HS-5 (cell line): ENCODE data around the gene SAAL1.

Experiments
- DNase-seq: peaks from one replicate; pipeline ENCODE4 v3.0.0-alpha.2; 2012; ENCODE audit warnings: low read depth

The SAAL1 gene

GRCh38 chr11:18081551-18081950, 24.3 kb downstream of the SAAL1 start:
- DNase-seq: no peak

DNA sequence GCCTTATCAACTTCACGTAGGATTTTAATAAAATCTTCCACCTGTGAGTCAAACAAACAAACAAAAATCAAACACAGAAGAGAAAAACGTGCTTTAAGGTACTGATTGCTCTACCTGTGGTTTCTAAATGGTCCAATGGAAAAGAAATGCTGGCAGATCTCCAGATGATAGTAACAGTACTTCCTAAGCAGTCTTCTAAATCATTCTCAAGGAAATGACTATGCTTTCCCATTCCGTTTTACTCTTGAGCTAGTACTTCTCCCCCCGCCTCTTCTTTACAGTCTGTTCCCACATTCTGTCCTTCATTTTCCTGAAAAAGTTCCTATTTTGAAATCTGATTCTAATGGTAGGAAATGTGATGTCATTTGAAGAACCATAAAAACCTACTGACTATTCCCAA, 25.4 kb downstream of the SAAL1 start:
- no peak for DNase-seq

DNA sequence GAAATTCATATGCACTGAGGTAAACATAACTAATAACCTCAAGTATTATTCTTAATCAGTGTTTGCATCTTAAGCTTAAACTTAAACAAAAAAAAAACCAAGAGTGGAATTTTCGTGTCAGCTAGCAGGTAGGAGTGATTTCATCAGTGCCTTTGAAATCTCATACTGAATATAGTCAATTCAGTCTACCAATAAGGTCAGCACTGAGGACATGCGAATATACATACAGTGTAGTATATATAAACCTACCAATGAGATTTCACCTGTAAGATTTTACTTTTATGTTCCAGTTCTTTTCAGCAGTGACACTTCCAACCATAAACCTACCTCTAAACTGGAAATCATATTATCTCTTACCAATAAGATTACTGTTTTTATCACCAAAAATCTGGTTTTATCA, 27.0 kb downstream of the SAAL1 start:
- no peak for DNase-seq

GRCh38 chr11:18075444-18075843, 30.4 kb downstream of the SAAL1 start:
- DNase-seq: no peak

DNA sequence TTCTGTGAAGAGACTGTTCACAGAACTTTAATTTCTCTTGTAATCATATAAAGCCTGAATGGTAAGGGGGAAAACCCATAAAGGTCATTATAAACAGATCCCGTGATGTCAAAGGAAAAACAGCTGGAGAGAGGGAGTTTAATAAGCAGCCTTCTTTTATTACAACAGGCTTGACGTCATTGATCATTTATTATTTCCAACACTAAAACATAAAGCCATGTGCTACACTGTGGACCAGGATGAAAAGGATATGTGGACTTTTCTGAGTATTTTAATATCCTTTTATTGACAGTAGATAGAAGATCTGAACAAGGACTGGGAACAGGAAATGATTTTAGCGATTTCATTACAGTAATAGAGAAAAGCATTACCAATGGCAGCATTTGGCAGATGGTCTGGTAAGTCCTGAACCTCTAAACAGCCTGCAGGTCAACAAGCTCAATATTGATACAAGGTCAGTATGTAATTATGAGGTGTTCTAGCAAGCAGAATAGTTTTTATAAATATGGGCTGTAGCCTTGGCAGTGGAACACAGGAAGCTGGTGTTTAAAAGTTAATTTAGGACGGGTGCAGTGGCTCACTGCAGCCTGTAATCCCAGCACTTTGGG, 34.7 kb downstream of the SAAL1 start:
- no peak for DNase-seq

- DNase-seq: no peak
These were observed 38.5 kb downstream of the SAAL1 start for GRCh38 chr11:18067372-18067771.

- DNase-seq: no peak
These were observed 39.3 kb downstream of the SAAL1 start for GRCh38 chr11:18066626-18067025.

DNA sequence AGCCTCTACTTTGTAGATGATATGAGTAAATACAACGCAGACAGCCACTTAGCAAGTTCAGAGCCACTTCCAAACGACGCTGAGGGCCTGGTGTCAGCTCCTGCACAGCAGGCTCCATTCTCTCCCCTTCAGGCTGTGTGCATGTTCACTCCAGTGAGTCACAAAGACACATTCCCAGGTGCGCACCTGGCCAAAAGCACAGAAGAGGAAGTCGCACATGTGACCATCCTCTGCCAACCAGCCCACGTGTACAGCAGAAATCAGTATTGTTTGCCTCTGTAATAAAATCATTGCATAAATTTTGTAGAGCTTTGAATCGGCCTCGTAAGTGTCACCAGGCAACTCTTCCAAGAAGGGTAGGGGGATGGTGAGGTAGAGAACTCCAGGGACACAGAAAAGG, 40.3 kb downstream of the SAAL1 start:
- no peak for DNase-seq

- DNase-seq: no peak
These were observed 41.3 kb downstream of the SAAL1 start for GRCh38 chr11:18064450-18065054.

DNA sequence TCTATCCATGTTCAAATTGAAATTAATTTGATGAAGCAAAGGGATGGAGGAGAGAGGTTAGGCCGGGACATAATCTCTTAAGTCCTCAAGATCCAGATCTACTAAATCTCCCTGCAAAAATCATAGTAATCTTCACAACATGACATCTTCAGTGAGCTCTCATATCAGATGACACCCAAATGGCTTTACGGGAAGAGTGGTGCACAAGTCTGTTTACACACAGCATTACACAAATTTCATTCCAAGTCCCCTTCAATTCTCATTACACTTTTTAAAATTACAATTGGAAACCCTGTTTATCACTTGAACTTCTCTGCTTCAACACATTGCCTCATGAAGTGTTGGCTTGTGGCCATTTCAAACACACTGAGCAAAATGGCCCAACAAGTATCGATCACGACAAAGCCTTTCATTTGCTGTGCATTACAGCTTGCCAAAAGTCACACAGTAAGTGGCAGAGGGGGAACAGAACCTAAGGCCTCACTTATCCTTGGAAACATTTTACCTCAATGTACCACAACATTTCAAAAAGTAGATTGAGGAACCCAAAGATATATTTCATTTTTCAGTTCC, 41.9 kb downstream of the SAAL1 start:
- no peak for DNase-seq

DNA sequence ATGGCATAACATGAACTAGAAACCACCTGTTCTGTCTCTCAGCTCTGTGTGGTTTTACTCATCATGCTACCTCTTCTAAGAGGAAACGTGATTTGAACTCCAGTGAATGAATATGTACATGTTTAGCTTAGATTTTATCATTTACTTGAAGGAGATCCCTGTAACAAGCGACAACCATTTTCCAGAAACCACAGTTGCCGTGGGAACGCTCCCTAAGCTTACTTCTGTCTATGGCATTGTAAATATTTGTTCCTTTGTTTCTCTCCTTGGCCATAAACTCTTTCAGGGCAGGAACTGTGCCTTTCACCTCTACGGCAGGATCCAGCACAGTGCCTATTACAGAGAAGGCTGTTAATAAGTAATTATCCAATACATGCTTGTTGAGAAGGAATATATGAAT, 42.8 kb downstream of the SAAL1 start:
- no peak for DNase-seq

DNA sequence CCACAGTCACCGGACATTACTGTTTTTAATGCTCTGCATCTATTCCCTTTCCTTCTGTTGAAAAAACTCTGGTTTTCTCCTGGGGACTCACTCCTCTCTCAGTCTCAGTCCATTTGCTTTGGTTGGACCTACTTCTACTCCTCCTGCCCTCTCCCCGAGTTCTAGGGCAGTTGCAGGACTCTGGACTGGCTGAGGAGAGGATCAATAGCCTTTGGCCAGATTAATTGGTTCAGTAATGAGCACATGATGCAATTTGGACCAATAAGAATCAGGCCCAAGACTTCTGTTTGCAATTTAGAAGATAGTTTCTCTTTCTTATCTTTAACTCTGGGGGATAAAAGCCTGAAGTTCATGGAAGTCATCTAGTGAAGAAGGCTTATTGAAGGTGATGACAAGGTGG, 44.5 kb downstream of the SAAL1 start:
- no peak for DNase-seq

- DNase-seq: no peak
These were observed 49.2 kb downstream of the SAAL1 start for GRCh38 chr11:18056561-18057181.

DNA sequence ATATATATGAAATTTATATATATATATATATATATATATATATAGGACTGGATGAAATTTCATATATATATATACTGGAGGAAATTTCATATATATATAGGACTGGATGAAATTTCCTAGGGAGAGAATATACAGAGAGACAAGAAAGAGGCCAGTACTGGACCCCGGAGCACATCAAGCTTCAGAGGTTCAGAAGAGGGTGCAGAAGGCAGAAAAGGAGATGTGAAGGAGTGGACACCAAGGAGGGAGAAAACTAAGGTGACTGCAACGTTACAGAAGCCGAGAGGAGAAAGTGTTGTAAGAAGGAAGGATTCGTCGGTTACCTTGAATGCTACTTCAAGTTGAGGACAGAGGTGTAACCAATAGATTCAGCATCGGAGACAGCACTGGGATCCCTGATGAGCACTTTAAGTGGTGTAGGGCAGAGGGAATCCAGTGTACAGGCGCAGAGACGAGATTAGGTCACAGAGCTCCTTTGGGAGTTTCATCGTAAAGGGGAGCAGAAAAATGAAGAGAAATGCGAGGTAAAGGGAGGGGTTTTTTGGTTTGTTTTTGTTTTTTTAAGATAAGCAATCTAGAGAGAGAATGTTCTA, 51.3 kb downstream of the SAAL1 start:
- no peak for DNase-seq

- no peak for DNase-seq
These were observed 55.0 kb downstream of the SAAL1 start for GRCh38 chr11:18050848-18051247.

DNA sequence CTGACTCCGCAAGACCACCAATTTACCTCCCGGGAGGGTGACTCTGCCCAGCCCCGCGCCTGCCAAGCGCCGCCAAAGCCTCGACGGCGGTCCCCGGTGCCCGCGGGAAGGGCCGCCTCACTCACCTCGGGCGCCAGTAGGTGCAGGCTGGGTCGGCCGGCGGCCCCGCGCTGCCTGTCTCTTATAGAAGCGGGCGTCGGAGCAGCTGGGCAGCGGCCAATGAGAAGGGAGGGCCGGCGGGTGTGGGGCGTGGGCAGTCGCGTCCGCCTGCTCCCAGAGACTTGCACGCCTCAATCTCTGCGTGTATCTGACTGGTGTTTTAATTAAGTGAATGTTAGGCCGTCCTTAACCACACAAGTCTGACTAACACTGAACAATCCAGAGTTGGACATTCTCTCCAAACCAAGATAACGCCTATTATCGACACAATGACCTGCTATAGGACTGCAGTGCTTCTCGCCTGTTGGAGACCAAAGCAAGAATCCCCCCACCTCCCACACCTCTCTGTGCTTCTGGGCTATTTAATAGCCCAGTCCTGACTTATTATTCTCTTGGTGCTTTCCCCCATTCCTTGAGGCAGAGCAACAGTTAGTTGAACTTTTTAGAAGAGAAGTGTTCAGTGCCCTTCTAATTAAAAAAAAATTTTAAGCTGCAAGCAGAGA, 59.6 kb downstream of the SAAL1 start, which contains the start of gene TPH1:
TSS of gene TPH1 (minus strand) at position 154 of the 662 bp plus-strand sequence. CDS start 5,507 bp downstream, outside the sequence.
- no peak for DNase-seq

GRCh38 chr11:18036456-18036855, 69.4 kb downstream of the SAAL1 start:
- DNase-seq: no peak
